Body of pancreas (tissue), 4 donors: Measurements from ENCODE around the gene PHF21B.

Experiments
- POLR2A ChIP-seq, 3 donors: fragments of 450-650 bp; IDR thresholded peaks; one replicate each; pipeline ENCODE4 v1.6.1; 2016; ENCODE audit warnings: antibody characterized with exemption in 3 of 3, mild to moderate bottlenecking in 2 of 3
- TF ChIP-seq, protein P1 (sequence below), 7 experiments: fragments of 450-650 bp in 4 of 7; fragments of 200-600 bp in 3 of 7; sonication (generic) in 3 of 7; IDR thresholded peaks; one replicate each; pipeline ENCODE4 v1.5.1; 2016 to 2019; ENCODE audit warnings: antibody characterized with exemption in 7 of 7

DNA sequence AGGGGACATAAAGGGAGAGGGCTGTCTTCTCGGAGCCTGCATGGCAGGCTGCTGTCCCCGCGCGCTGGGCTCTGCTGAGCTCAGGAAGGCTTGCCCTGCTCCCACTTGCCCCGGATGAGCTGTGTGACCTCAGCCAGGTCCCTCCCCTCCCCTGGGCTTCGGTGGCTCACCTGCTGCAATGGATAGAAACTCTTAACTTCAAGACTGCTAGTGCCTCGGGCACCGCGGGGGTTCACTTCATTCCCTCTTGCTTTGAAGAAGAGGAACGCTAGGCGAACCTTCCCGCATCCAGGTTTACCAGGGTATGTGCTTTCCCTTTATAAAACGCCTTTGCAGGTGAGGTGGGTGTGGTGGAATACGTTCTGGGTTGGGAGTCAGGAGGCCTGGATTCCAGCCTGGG lies 115.0 kb downstream of the PHF21B start:
- TF ChIP-seq, protein P1, sequence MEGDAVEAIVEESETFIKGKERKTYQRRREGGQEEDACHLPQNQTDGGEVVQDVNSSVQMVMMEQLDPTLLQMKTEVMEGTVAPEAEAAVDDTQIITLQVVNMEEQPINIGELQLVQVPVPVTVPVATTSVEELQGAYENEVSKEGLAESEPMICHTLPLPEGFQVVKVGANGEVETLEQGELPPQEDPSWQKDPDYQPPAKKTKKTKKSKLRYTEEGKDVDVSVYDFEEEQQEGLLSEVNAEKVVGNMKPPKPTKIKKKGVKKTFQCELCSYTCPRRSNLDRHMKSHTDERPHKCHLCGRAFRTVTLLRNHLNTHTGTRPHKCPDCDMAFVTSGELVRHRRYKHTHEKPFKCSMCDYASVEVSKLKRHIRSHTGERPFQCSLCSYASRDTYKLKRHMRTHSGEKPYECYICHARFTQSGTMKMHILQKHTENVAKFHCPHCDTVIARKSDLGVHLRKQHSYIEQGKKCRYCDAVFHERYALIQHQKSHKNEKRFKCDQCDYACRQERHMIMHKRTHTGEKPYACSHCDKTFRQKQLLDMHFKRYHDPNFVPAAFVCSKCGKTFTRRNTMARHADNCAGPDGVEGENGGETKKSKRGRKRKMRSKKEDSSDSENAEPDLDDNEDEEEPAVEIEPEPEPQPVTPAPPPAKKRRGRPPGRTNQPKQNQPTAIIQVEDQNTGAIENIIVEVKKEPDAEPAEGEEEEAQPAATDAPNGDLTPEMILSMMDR (IDR thresholded peaks at IDR 0.05) = no peak
- no peak for TF ChIP-seq POLR2A (IDR thresholded peaks at IDR 0.05)
